ENCODE measurements around the gene TUBGCP2.

TUBGCP2 gene

DNA sequence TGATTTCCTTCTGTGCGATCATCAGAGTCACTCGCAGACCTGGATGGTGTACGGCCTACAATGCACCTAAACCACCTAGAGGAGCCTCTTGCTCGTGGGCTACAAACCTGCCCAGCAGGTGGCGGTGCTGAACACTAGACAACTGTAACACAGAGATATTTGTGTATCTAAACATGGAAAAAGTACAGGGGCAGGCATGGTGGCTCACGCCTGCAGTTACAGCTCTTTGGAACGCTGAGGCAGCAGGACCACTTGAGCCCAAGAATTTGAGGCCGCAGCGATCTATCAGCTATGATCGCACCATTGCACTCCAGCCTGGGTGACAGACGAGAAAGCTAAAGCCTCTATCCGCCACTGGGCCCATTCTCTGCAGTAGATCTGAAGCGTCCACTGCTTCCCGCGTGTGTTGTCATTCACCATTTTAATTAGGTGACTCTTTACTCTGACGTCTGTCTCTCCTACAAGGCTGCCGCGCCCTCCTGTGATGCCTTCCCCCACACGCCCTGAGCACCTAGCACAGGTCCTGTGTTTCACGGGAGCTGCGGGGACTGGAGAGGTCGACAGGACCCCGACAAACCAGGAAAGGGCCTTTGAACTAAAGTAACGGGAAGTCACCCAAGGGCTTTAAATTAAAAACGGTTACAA is 774 bp downstream of the TUBGCP2 start:
- Histone ChIP-seq H3K4me3 (ENCODE audit: low read depth, low read length) (peak overlapping the region; percentile 82), H3K27me3 (replicated peaks) (no peaks in the 10 kb centered on the region), H3K27ac (peak overlapping the region; percentile 93), H3K36me3 (replicated peaks) (peaks cover 5% of the 10 kb centered on the region)
- TF ChIP-seq, protein P1, sequence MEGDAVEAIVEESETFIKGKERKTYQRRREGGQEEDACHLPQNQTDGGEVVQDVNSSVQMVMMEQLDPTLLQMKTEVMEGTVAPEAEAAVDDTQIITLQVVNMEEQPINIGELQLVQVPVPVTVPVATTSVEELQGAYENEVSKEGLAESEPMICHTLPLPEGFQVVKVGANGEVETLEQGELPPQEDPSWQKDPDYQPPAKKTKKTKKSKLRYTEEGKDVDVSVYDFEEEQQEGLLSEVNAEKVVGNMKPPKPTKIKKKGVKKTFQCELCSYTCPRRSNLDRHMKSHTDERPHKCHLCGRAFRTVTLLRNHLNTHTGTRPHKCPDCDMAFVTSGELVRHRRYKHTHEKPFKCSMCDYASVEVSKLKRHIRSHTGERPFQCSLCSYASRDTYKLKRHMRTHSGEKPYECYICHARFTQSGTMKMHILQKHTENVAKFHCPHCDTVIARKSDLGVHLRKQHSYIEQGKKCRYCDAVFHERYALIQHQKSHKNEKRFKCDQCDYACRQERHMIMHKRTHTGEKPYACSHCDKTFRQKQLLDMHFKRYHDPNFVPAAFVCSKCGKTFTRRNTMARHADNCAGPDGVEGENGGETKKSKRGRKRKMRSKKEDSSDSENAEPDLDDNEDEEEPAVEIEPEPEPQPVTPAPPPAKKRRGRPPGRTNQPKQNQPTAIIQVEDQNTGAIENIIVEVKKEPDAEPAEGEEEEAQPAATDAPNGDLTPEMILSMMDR (IDR thresholded peaks at IDR 0.05; ENCODE audit: low read depth, low read length, missing control alignments) = peak; percentile 84
- peak; percentile 61 for DNase-seq
- in situ Hi-C loops (cut with HindIII; ENCODE audit: low pct_ligation_motif_present, low sequenced_read_pairs) = no loop called here

DNA sequence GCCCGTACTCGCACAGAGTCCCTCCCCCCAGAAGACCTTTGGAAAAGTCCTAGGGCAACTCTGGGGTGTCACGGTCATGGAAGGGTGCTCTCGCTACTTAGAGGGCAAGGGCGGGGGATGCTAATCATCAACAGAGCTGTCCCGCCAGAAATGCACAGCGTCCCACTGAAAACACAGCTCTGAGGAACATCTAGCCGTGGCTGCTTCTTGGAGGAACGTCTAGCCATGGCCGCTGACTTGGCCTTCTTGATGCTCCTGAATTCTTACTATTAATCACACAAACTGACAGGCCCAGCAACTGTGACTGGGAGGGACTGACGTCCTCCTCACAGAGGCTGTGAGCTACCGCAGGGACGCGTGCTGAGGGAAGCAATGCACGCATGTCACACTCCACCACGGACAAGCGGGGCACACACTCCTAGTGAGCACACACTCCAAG is 1.7 kb downstream of the TUBGCP2 start:
- DNase-seq = no peak
- TF ChIP-seq, protein P1 (IDR thresholded peaks at IDR 0.05; ENCODE audit: low read depth, low read length, missing control alignments) = no peak
- no peak overlapping the region for H3K4me3 ChIP-seq (ENCODE audit: low read depth, low read length)

DNA sequence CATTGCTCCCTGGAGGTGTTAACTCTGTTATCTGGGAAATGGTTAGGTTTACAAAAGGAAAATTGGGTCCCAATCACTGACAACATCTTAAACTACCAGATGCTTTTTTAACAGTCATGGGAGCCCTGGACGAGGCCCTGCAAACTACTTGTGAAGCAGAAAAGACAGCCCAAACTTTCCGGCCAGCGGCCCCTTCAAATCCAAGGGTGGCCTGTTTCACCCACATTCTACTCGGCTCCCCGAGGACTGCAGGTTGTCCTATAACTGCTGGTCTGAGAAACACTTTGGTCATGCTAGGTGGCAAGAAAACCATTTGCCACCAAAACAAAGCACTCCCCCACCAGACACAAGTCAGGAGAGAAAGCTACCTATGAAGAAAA is 2.6 kb downstream of the TUBGCP2 start:
- H3K36me3 ChIP-seq (replicated peaks) = peaks cover 7% of the 10 kb centered on the region
- H3K4me3 ChIP-seq (ENCODE audit: low read depth, low read length) = no peak overlapping the region

More for the DNA sequence above, 1.7 kb downstream of the TUBGCP2 start:
- peaks cover 5% of the 10 kb centered on the region for H3K36me3 ChIP-seq (replicated peaks)
- H3K27ac ChIP-seq = no peak overlapping the region
- no peaks in the 10 kb centered on the region for H3K27me3 ChIP-seq (replicated peaks)
- in situ Hi-C loops (cut with HindIII; ENCODE audit: low pct_ligation_motif_present, low sequenced_read_pairs) = no loop called here

DNA sequence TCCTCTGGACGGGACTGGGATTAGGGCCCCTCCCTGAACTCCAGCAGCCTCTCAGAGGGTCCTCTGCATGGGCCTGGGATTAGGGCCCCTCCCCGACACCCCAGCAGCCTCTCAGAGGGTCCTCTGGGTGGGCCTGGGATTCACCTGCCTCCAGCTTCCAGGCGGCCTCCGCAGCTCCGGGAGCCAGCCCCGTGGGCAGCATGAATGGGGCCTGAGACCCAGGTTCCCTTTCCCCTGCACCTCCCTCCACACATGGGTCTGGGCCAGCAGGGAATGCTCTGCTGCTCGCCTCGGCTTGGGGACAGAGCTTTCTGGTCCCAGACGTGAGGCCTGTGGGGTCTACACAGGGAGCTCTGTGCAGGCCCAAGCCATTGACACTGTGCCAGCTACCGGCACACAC is 5.5 kb downstream of the TUBGCP2 start:
- no peak for DNase-seq
- Histone ChIP-seq H3K36me3 (replicated peaks) (peaks cover 23% of the 10 kb centered on the region), H3K27me3 (replicated peaks) (no peaks in the 10 kb centered on the region), H3K4me3 (ENCODE audit: low read depth, low read length) (no peak overlapping the region), H3K27ac (no peak overlapping the region)
- in situ Hi-C loops (cut with HindIII; ENCODE audit: low pct_ligation_motif_present, low sequenced_read_pairs) = no loop called here
- TF ChIP-seq, protein P1 (IDR thresholded peaks at IDR 0.05; ENCODE audit: low read depth, low read length, missing control alignments) = no peak

More for the DNA sequence above, 2.6 kb downstream of the TUBGCP2 start:
- TF ChIP-seq, protein P1 (IDR thresholded peaks at IDR 0.05; ENCODE audit: low read depth, low read length, missing control alignments) = no peak
- Histone ChIP-seq H3K27me3 (replicated peaks) (no peaks in the 10 kb centered on the region), H3K27ac (no peak overlapping the region)
- DNase-seq = no peak
- in situ Hi-C loops (cut with HindIII; ENCODE audit: low pct_ligation_motif_present, low sequenced_read_pairs) = no loop called here

DNA sequence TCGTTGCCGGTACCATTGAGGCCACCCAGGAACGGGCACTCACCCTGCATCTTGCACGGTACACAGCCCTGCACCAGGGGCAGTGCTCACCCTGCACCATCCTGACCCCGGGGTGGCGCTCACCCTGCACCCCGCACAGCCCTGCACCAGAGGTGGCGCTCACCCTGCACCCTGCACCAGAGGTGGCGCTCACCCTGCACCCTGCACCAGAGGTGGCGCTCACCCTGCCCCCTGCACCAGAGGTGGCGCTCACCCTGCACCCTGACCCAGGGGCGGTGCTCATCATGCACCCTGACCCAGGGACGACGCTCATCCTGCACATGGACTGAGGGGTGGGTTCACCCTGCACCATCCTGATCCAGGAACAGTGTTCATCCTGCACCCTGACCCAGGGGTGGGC is 6.4 kb downstream of the TUBGCP2 start:
- in situ Hi-C loops (cut with HindIII; ENCODE audit: low pct_ligation_motif_present, low sequenced_read_pairs) = no loop called here
- no peak overlapping the region for H3K4me3 ChIP-seq (ENCODE audit: low read depth, low read length)
- H3K36me3 ChIP-seq (replicated peaks) = peaks cover 28% of the 10 kb centered on the region
- no peaks in the 10 kb centered on the region for H3K27me3 ChIP-seq (replicated peaks)
- no peak for DNase-seq
- no peak overlapping the region for H3K27ac ChIP-seq
- TF ChIP-seq, protein P1 (IDR thresholded peaks at IDR 0.05; ENCODE audit: low read depth, low read length, missing control alignments) = no peak

DNA sequence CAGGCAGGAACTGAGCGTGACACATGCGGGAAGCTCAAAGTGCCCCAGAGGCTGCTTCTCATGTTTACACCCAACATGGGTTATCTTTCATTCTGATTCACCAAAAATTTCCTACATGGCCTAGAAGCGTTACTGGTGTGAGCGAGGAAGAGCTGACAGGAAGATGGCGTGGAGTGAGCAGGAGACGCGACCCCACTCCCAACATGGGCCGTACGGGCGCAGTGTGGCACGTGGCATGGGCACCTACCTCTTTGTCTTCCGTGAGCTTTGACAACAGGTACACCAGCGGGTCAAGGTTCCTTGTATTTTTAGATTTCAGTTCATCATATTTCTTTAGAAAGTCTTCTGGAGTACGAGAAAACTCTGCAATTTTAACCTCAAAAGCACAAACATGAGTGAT is 8.9 kb downstream of the TUBGCP2 start:
- no peak for DNase-seq
- peaks cover 42% of the 10 kb centered on the region for H3K36me3 ChIP-seq (replicated peaks)
- H3K27ac ChIP-seq = no peak overlapping the region
- in situ Hi-C loops (cut with HindIII; ENCODE audit: low pct_ligation_motif_present, low sequenced_read_pairs) = no loop called here
- no peaks in the 10 kb centered on the region for H3K27me3 ChIP-seq (replicated peaks)
- TF ChIP-seq, protein P1 (IDR thresholded peaks at IDR 0.05; ENCODE audit: low read depth, low read length, missing control alignments) = no peak
- no peak overlapping the region for H3K4me3 ChIP-seq (ENCODE audit: low read depth, low read length)

All from brain microvascular endothelial cell (primary cell).